MCF 10A (cell line): Measurements from ENCODE around the gene LRRC47. TPM values are rescaled to one million over a fixed set of nuclear protein-coding genes. Genes with fewer than 3 reads are reported as not detected.
"Not testable (repeated sequence)": the region's sequence is repeated elsewhere in the genome, so short reads cannot be mapped to it uniquely, and the experiment has no call there.

Experiments used
- BruUV-seq: library from RNA; stranded (reverse); fragments of 400-500 nt; replicated peaks from 2 replicates; lab custom pipeline; 2021; lab: Mats Ljungman, UMichigan
- CTCF ChIA-PET: fragments of 300-600 bp; sonication (Branson Sonifier 250); formaldehyde crosslinking; extraction: SDS; loops from one replicate; lab custom pipeline; 2021; ENCODE audit warnings: antibody characterized with exemption, inconsistent platforms; lab: Yijun Ruan, JAX
- POLR2A ChIA-PET: fragments of 300-600, 350-650 bp; sonication (Branson Sonifier 250); formaldehyde crosslinking; extraction: SDS; loops from one replicate; lab custom pipeline; 2020; ENCODE audit warnings: antibody characterized with exemption, inconsistent platforms; lab: Yijun Ruan, JAX
- DNase-seq: peaks from one replicate; pipeline ENCODE4 v3.0.0-alpha.2; 2018; ENCODE audit not compliant: unreplicated experiment
- H3K27ac Mint-ChIP-seq: one replicate; pipeline ENCODE4 v1.8.0; 2022; ENCODE audit warnings: mild to moderate bottlenecking, low read depth, mixed read lengths; ENCODE audit not compliant: unreplicated experiment
- H3K27me3 Mint-ChIP-seq: one replicate; pipeline ENCODE4 v1.8.0; 2022; ENCODE audit warnings: mixed read lengths; ENCODE audit not compliant: insufficient read depth, unreplicated experiment
- H3K36me3 Mint-ChIP-seq: one replicate; pipeline ENCODE4 v1.8.0; 2022; ENCODE audit warnings: mild to moderate bottlenecking, moderate library complexity, mixed read lengths; ENCODE audit not compliant: insufficient read depth, unreplicated experiment
- H3K4me1 Mint-ChIP-seq: one replicate; pipeline ENCODE4 v1.8.0; 2022; ENCODE audit warnings: mixed read lengths; ENCODE audit not compliant: insufficient read depth, unreplicated experiment
- H3K4me3 Mint-ChIP-seq: one replicate; pipeline ENCODE4 v1.8.0; 2022; ENCODE audit warnings: mild to moderate bottlenecking, moderate library complexity, mixed read lengths; ENCODE audit not compliant: unreplicated experiment
- H3K9me3 Mint-ChIP-seq: one replicate; pipeline ENCODE4 v1.8.0; 2022; ENCODE audit warnings: mixed read lengths; ENCODE audit not compliant: unreplicated experiment
- CTCF ChIP-seq: fragments of 200-600 bp; IDR thresholded peaks from one replicate; pipeline ENCODE4 v1.8.0; 2022; ENCODE audit warnings: antibody characterized with exemption, mild to moderate bottlenecking; ENCODE audit not compliant: unreplicated experiment
- intact Hi-C: fragments of 100-400 bp; cut with micrococcal nuclease; formaldehyde crosslinking; loops from 2 replicates; pipeline ENCODE4 v1.14.1; 2022
- total RNA-seq: library from RNA; stranded (reverse); gene quantifications from 2 replicates; pipeline ENCODE4 v1.2.3, GENCODE V29; 2022

Gene LRRC47
- total RNA-seq, 1 experiment from 2014 or later, result 46.1 TPM

GRCh38 chr1:3811595-3811911, 15.3 kb upstream of the LRRC47 start:
- no peak for TF ChIP-seq CTCF
- Mint-ChIP-seq H3K4me1 (no peaks in the 10 kb centered on the region), H3K9me3 (no peaks in the 10 kb centered on the region), H3K27ac (no peak overlapping the region), H3K4me3 (no peak overlapping the region), H3K36me3 (peaks cover 21% of the 10 kb centered on the region), H3K27me3 (no peaks in the 10 kb centered on the region)
- BruUV-seq, result no TSS peak
- intact Hi-C loops, result no loop called here
- CTCF ChIA-PET, result interaction anchor here (0.6 kb wide), 1 partner anchor 1100 kb away, joined by 3 read pairs; no protein-coding TSS in a partner anchor
- POLR2A ChIA-PET, result no interaction called here
- no peak for DNase-seq

- CTCF ChIA-PET, result interaction anchor here (0.6 to 1.0 kb wide), 2 partner anchors 8 to 273 kb away, joined by 4 read pairs; no protein-coding TSS in a partner anchor
- DNase-seq, H3K4me3 Mint-ChIP-seq, BruUV-seq, H3K27me3 Mint-ChIP-seq, H3K4me1 Mint-ChIP-seq, intact Hi-C loops, H3K27ac Mint-ChIP-seq, H3K9me3 Mint-ChIP-seq: not testable (repeated sequence)
- POLR2A ChIA-PET, result interaction anchor here (0.6 kb wide), 1 partner anchor 20 kb away, joined by 3 read pairs; no protein-coding TSS in a partner anchor
- peaks cover 14% of the 10 kb centered on the region for H3K36me3 Mint-ChIP-seq
Observed at GRCh38 chr1:3810149-3810761, 14.0 kb upstream of the LRRC47 start.

GRCh38 chr1:3809680-3810079, 13.4 kb upstream of the LRRC47 start:
- Mint-ChIP-seq H3K4me1 (no peaks in the 10 kb centered on the region), H3K36me3 (peaks cover 12% of the 10 kb centered on the region), H3K9me3 (no peaks in the 10 kb centered on the region), H3K27ac (no peak overlapping the region), H3K27me3 (no peaks in the 10 kb centered on the region), H3K4me3 (no peak overlapping the region)
- BruUV-seq, result no TSS peak
- intact Hi-C loops, result no loop called here
- ChIA-PET POLR2A (interaction anchor here (0.6 kb wide), 1 partner anchor 20 kb away, joined by 3 read pairs; no protein-coding TSS in a partner anchor), CTCF (interaction anchor here (0.6 kb wide), 1 partner anchor 272 kb away, joined by 4 read pairs; no protein-coding TSS in a partner anchor)
- no peak for DNase-seq
- no peak for TF ChIP-seq CTCF

GRCh38 chr1:3807769-3808168, 11.5 kb upstream of the LRRC47 start:
- CTCF ChIA-PET, result interaction anchor here (0.6 to 1.4 kb wide), 3 partner anchors 8 to 993 kb away, joined by 3 read pairs; no protein-coding TSS in a partner anchor
- BruUV-seq, result no TSS peak
- Mint-ChIP-seq H3K9me3 (no peaks in the 10 kb centered on the region), H3K27ac (no peak overlapping the region), H3K4me3 (no peak overlapping the region), H3K36me3 (peaks cover 6% of the 10 kb centered on the region), H3K4me1 (no peaks in the 10 kb centered on the region), H3K27me3 (no peaks in the 10 kb centered on the region)
- no peak for DNase-seq
- POLR2A ChIA-PET, result no interaction called here
- no peak for TF ChIP-seq CTCF
- intact Hi-C loops, result no loop called here
